ENCODE data around the gene AREG. TPM values are rescaled to one million over a fixed set of nuclear protein-coding genes. Genes with fewer than 3 reads are reported as not detected.

AREG gene
- polyA plus RNA-seq, 1 experiment = 2.4 TPM

DNA sequence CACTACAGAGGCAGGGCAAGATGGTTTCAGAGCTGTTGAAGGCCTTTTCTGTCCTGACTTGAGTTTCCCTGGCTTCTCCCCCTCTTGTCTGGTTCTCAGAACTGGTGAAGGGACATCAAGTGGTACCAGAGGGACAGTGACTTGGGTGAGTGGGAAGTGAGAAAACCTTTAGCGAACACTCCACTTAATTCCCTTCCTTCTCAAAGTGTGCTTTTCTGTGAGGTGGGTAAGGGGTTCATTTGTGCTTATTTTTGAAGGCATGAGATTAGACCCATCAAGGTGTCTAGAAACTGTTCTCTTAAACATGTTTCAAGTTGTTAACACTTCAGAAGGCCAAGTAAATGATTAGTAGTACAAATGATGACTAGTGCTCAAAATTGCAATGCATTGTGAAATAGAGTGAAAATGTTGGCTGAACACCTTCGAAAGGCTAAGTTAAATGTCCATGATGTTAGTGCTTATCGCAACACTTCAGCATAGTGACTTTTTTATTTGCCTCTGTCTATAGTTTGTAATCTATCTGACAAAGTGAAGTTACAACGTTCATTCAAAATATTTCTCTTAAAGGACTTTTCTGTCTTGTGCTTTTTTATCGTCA, 2.8 kb downstream of the AREG start:
- TF ChIP-seq CTCF (IDR thresholded peaks at IDR 0.05; ENCODE audit: low read depth, low read length) = no peak
- Histone ChIP-seq H3K27ac (ENCODE audit: low read depth, low read length) (no peak overlapping the region), H3K27me3 (ENCODE audit: control insufficient read depth, insufficient read depth, low read length) (no peaks in the 10 kb centered on the region), H3K4me3 (ENCODE audit: low read depth, low read length) (no peak overlapping the region), H3K9me3 (ENCODE audit: control insufficient read depth, insufficient read depth, low read length) (no peaks in the 10 kb centered on the region)
- POLR2A ChIA-PET = no interaction called here
- CTCF ChIA-PET = interaction anchor here (1.3 kb wide), 1 partner anchor 11 kb away, joined by 4 read pairs; no protein-coding TSS in a partner anchor
- no peak for DNase-seq (ENCODE audit: low read depth, low spot score)

GRCh38 chr4:74449571-74450297, 4.8 kb downstream of the AREG start:
- no peak for DNase-seq (ENCODE audit: low read depth, low spot score)
- POLR2A ChIA-PET = interaction anchor here (0.7 kb wide), 1 partner anchor 252 kb away, joined by 3 read pairs; no protein-coding TSS in a partner anchor
- no peak overlapping the region for H3K4me3 ChIP-seq (ENCODE audit: low read depth, low read length)
- H3K9me3 ChIP-seq (ENCODE audit: control insufficient read depth, insufficient read depth, low read length) = no peaks in the 10 kb centered on the region
- H3K27ac ChIP-seq (ENCODE audit: low read depth, low read length) = no peak overlapping the region
- CTCF ChIA-PET = interaction anchor here (1.2 to 2.6 kb wide), 2 partner anchors 72 to 81 kb away, joined by 5 to 7 read pairs; no protein-coding TSS in a partner anchor
- no peak for TF ChIP-seq CTCF (IDR thresholded peaks at IDR 0.05; ENCODE audit: low read depth, low read length)
- H3K27me3 ChIP-seq (ENCODE audit: control insufficient read depth, insufficient read depth, low read length) = no peaks in the 10 kb centered on the region

GRCh38 chr4:74450298-74450683, 5.4 kb downstream of the AREG start:
- POLR2A ChIA-PET = no interaction called here
- CTCF ChIA-PET = interaction anchor here (0.6 to 2.6 kb wide), 3 partner anchors 73 to 83 kb away, joined by 3 to 7 read pairs (median 5); no protein-coding TSS in a partner anchor
- no peak overlapping the region for H3K4me3 ChIP-seq (ENCODE audit: low read depth, low read length)
- H3K9me3 ChIP-seq (ENCODE audit: control insufficient read depth, insufficient read depth, low read length) = no peaks in the 10 kb centered on the region
- H3K27ac ChIP-seq (ENCODE audit: low read depth, low read length) = no peak overlapping the region
- no peak for DNase-seq (ENCODE audit: low read depth, low spot score)
- H3K27me3 ChIP-seq (ENCODE audit: control insufficient read depth, insufficient read depth, low read length) = no peaks in the 10 kb centered on the region
- no peak for TF ChIP-seq CTCF (IDR thresholded peaks at IDR 0.05; ENCODE audit: low read depth, low read length)

- H3K27me3 ChIP-seq (ENCODE audit: control insufficient read depth, insufficient read depth, low read length) = no peaks in the 10 kb centered on the region
- H3K27ac ChIP-seq (ENCODE audit: low read depth, low read length) = no peak overlapping the region
- CTCF ChIA-PET = interaction anchor here (2.6 kb wide), 1 partner anchor 80 kb away, joined by 7 read pairs; no protein-coding TSS in a partner anchor
- no peak for TF ChIP-seq CTCF (IDR thresholded peaks at IDR 0.05; ENCODE audit: low read depth, low read length)
- POLR2A ChIA-PET = no interaction called here
- no peak for DNase-seq (ENCODE audit: low read depth, low spot score)
- H3K9me3 ChIP-seq (ENCODE audit: control insufficient read depth, insufficient read depth, low read length) = no peaks in the 10 kb centered on the region
- no peak overlapping the region for H3K4me3 ChIP-seq (ENCODE audit: low read depth, low read length)
Observed at GRCh38 chr4:74451214-74451661, 6.3 kb downstream of the AREG start.

Data from AG04450 (cell line).